ENCODE measurements around the gene SPACA7.

The SPACA7 gene

GRCh38 chr13:112343591-112343990 is 32.6 kb upstream of the SPACA7 start:
- DNase-seq (ENCODE audit: low spot score in 2 of 2), result no peak
- no peaks in the 10 kb centered on the region for H3K36me3 Mint-ChIP-seq
- no peak for ATAC-seq (ENCODE audit: low read depth)
- H3K27me3 Mint-ChIP-seq, result peaks cover 5% of the 10 kb centered on the region
- no peaks in the 10 kb centered on the region for H3K9me3 Mint-ChIP-seq
- no peak overlapping the region for H3K4me3 Mint-ChIP-seq
- no peak overlapping the region for H3K27ac Mint-ChIP-seq
- H3K4me1 Mint-ChIP-seq, result no peaks in the 10 kb centered on the region

DNA sequence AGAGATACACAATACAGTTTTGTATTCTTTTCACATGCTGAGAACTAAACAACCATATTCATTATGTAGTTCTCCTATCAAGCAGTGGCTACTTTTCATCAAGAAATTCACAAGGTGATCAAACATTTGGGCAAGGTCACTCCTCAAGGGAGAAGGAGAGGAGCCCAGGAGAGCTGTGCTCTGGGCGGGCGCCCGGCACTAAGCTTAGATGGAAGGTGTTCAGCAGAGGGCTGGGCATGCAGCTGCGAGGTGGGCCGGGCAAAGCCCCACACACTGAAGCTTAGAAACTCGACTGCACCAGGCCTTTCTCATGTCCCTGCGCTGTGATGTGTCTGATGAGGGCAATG is 30.4 kb upstream of the SPACA7 start:
- H3K27ac Mint-ChIP-seq, result no peak overlapping the region
- no peaks in the 10 kb centered on the region for H3K36me3 Mint-ChIP-seq
- no peak for ATAC-seq (ENCODE audit: low read depth)
- H3K9me3 Mint-ChIP-seq, result no peaks in the 10 kb centered on the region
- no peaks in the 10 kb centered on the region for H3K4me1 Mint-ChIP-seq
- peaks cover 5% of the 10 kb centered on the region for H3K27me3 Mint-ChIP-seq
- no peak for DNase-seq (ENCODE audit: low spot score in 2 of 2)
- H3K4me3 Mint-ChIP-seq, result no peak overlapping the region

GRCh38 chr13:112346173-112346898 is 29.8 kb upstream of the SPACA7 start:
- Mint-ChIP-seq H3K4me1 (no peaks in the 10 kb centered on the region), H3K27me3 (peaks cover 5% of the 10 kb centered on the region), H3K9me3 (no peaks in the 10 kb centered on the region), H3K36me3 (no peaks in the 10 kb centered on the region), H3K27ac (no peak overlapping the region), H3K4me3 (no peak overlapping the region)
- ATAC-seq (ENCODE audit: low read depth) (no peak), DNase-seq (ENCODE audit: low spot score in 2 of 2) (no peak)

GRCh38 chr13:112346899-112347229 is 29.3 kb upstream of the SPACA7 start:
- DNase-seq (ENCODE audit: low spot score in 2 of 2), result no peak
- no peak overlapping the region for H3K4me3 Mint-ChIP-seq
- H3K27ac Mint-ChIP-seq, result no peak overlapping the region
- no peak for ATAC-seq (ENCODE audit: low read depth)
- no peaks in the 10 kb centered on the region for H3K9me3 Mint-ChIP-seq
- peaks cover 5% of the 10 kb centered on the region for H3K27me3 Mint-ChIP-seq
- H3K4me1 Mint-ChIP-seq, result no peaks in the 10 kb centered on the region
- no peaks in the 10 kb centered on the region for H3K36me3 Mint-ChIP-seq

DNA sequence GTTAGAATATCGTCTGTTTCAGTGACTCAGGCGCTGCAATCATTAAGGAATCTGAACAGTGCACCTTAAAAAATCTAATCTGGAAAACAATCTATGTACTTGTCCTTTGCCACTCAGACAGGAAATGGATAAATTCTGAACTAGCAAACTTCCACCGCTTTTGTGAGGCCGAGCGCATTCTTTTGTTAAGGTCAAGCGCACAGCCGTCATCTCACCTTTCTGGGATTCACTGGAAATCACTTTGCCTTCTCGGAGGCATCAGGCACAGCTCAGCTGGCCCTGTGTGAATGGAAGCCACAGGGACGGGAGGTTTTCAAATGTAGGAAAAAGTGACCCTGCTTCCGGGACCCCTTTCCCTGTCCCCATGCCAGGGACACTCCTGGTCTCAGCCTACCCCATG is 28.2 kb upstream of the SPACA7 start:
- Mint-ChIP-seq H3K27me3 (peaks cover 5% of the 10 kb centered on the region), H3K4me3 (no peak overlapping the region), H3K9me3 (no peaks in the 10 kb centered on the region), H3K36me3 (no peaks in the 10 kb centered on the region), H3K4me1 (no peaks in the 10 kb centered on the region), H3K27ac (no peak overlapping the region)
- ATAC-seq (ENCODE audit: low read depth) (no peak), DNase-seq (ENCODE audit: low spot score in 2 of 2) (no peak)

DNA sequence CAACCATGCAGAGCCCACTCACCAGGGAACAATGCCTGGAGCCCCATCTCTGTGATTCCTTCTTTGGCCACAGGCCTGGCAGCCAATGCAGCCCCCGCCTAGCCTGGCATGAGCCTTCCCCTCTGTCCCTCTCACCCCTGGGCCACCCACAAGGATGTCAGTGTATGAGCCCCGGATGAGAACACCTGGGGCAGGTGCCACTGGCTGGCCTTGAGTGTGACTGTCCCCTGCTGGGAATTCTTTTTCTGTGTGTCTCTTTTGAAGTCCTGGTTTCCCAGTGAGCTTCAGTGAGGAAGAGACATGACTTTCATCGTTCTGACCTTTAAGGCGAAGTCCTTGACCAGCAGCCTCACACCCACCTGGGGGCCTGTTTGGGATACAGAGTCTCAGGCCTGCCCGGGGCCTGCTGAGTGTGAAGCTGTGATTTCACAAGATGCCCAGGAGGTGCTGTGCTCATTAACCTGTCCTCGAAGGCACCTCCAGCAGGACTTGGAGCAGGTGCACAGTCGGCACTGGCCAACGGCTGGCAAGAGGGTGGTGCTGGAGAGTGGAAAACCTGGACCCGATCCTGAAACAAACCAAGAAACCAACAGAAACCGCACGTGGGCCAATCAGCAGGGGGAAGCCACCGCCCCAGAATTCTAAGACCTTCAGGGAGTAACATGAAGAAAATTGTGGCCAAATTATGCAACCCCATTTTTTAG is 27.4 kb upstream of the SPACA7 start:
- no peak overlapping the region for H3K4me3 Mint-ChIP-seq
- H3K36me3 Mint-ChIP-seq, result no peaks in the 10 kb centered on the region
- no peak overlapping the region for H3K27ac Mint-ChIP-seq
- no peak for ATAC-seq (ENCODE audit: low read depth)
- H3K4me1 Mint-ChIP-seq, result no peaks in the 10 kb centered on the region
- DNase-seq (ENCODE audit: low spot score in 2 of 2), result no peak
- H3K27me3 Mint-ChIP-seq, result peaks cover 5% of the 10 kb centered on the region
- H3K9me3 Mint-ChIP-seq, result no peaks in the 10 kb centered on the region

DNA sequence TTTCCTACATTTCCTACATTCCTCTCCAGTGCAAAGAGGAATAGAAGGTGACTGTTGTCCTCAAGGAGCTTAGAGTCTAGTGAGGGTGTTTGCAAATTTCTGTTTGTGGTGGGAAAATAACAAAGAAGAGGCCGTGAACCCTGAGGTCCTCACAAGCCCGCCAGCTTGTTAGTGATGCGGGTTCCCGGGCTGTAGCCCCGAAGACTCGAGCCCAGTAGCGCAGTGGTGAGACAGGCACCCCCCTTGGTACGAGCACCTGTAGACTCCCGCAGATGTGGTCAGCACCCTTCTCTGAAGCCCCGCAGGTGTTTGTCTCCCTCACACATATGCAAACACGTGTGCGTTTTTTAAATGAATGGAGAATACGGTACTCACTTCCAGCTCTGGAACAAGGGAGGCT is 26.5 kb upstream of the SPACA7 start:
- Mint-ChIP-seq H3K9me3 (no peaks in the 10 kb centered on the region), H3K4me1 (no peaks in the 10 kb centered on the region), H3K27ac (no peak overlapping the region), H3K4me3 (no peak overlapping the region), H3K36me3 (no peaks in the 10 kb centered on the region), H3K27me3 (peaks cover 5% of the 10 kb centered on the region)
- ATAC-seq (ENCODE audit: low read depth), result no peak
- DNase-seq (ENCODE audit: low spot score in 2 of 2), result no peak

DNA sequence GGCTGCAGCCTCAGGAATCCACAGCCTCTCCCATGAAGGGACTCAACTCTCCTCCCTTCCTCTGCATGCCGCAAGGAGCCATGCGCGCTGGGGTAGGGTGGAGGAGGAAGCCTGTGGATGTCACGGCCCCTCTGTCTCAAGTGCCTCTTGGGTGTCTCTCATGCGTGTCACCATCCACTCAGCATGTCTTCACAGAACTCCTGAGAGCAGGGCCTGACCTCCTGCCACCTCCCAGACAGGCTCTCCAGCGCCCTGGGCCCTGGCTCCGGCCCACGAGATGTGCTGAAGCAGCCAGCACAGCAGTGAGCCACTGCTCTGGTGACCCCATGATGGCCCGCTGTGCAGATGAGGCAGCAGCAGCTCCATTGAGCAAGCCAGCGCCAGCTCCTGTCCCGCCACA is 25.9 kb upstream of the SPACA7 start:
- Mint-ChIP-seq H3K27ac (no peak overlapping the region), H3K36me3 (no peaks in the 10 kb centered on the region), H3K4me1 (no peaks in the 10 kb centered on the region), H3K4me3 (no peak overlapping the region), H3K9me3 (no peaks in the 10 kb centered on the region), H3K27me3 (peaks cover 5% of the 10 kb centered on the region)
- DNase-seq (ENCODE audit: low spot score in 2 of 2) (no peak), ATAC-seq (ENCODE audit: low read depth) (no peak)

DNA sequence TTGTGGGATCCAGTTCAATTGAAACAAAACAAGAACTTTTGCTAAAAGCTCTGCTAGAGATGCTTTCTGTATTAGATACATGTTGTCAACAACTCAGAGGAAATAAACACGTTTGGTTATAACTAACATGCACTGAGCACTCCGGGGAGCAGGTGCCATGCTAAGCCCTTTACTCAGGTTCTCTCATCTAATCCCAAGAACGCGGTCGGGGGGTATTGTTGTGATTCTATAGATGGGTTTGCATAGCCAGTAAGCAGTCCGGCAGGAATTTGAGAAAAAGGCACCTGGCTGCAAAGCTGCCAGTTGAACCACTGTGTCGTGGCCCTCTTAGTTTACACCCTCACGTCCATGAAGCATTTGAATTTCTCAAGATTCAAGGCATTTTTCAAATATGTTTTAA is 24.3 kb upstream of the SPACA7 start:
- H3K36me3 Mint-ChIP-seq, result no peaks in the 10 kb centered on the region
- peaks cover 2% of the 10 kb centered on the region for H3K27me3 Mint-ChIP-seq
- no peak overlapping the region for H3K27ac Mint-ChIP-seq
- H3K4me3 Mint-ChIP-seq, result no peak overlapping the region
- DNase-seq (ENCODE audit: low spot score in 2 of 2), result no peak
- no peak for ATAC-seq (ENCODE audit: low read depth)
- H3K4me1 Mint-ChIP-seq, result no peaks in the 10 kb centered on the region
- no peaks in the 10 kb centered on the region for H3K9me3 Mint-ChIP-seq

- H3K27me3 Mint-ChIP-seq, result no peaks in the 10 kb centered on the region
- no peaks in the 10 kb centered on the region for H3K4me1 Mint-ChIP-seq
- no peak for ATAC-seq (ENCODE audit: low read depth)
- peaks cover 10% of the 10 kb centered on the region for H3K9me3 Mint-ChIP-seq
- no peak for DNase-seq (ENCODE audit: low spot score in 2 of 2)
- no peak overlapping the region for H3K27ac Mint-ChIP-seq
- no peaks in the 10 kb centered on the region for H3K36me3 Mint-ChIP-seq
- H3K4me3 Mint-ChIP-seq, result no peak overlapping the region
Measured at GRCh38 chr13:112353856-112354255, 22.3 kb upstream of the SPACA7 start.

DNA sequence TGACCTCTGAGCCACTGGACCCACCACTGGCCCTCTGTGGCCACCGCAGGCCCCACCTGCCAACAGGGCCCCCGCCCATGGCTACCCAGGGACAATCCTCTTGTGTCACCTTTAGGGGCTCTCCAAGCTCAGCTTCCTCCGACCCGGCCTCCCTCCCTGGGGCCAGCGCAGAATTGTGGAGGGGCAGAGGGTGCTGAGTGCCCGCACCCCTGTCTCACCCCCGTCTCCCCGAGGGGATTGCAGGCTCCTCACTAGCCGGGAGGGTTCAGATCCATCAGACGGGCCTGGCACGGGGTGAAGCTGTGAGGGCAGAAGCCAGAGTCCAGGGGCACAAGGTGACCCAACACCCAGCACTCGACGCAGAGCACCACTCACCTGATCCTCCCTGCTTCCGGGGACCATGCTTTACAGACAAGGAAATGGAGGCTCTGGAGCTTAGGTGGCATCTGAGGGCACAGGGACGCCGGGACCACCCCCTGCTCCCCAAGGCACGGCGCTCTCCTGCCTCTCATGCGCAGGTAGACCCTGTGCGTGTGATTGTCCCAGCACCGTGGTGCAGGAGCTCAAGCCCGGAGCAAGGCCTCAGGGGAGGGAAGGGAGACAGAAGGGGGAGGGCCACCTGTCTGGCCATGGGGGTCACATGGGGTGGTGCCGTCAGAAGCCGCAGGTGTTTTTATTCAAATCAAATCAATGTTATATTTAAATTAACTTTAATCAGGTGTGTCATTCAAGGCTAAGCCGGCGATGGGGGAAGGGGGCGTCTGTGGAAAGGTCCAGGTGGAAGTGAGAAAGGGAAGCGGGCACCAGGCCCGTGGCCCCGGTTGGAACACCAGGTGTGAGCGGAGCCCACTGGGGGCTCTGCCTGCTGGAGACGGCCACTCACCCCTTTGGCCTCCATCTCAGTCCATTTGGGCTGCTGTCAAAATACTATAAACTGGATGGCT is 21.6 kb upstream of the SPACA7 start:
- no peak overlapping the region for H3K27ac Mint-ChIP-seq
- no peak overlapping the region for H3K4me3 Mint-ChIP-seq
- ATAC-seq (ENCODE audit: low read depth) (no peak), DNase-seq (ENCODE audit: low spot score in 2 of 2) (no peak)
- no peaks in the 10 kb centered on the region for H3K4me1 Mint-ChIP-seq
- H3K27me3 Mint-ChIP-seq, result no peaks in the 10 kb centered on the region
- peaks cover 10% of the 10 kb centered on the region for H3K9me3 Mint-ChIP-seq
- no peaks in the 10 kb centered on the region for H3K36me3 Mint-ChIP-seq

DNA sequence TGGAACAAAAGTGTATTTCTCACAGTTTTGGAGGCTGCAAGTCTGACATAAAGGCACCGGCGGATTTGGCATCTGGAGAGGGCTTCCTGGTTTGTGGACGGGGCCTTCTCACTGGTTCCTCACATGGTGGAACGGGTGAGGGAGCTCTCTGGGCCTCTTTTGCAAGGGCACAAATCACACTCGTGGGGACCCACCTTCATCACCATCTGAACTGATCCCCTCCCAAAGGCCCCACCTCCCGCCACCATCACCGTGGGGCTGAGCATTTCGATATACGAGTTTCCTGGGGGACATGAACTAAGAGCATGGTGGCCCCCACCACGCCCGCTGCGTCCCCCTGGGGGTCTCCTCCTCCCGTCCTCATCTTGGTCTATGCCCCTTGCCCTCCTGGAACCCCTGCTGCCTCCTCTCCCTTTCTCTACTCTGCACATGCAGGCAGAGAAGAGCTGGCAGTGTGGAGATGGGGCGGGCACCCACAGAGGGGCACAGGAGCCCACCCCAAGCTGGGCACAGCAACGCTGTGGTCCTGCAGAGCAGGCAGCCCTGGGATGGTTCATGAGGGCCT is 20.8 kb upstream of the SPACA7 start:
- no peak for ATAC-seq (ENCODE audit: low read depth)

GRCh38 chr13:112356190-112356589 is 20.0 kb upstream of the SPACA7 start:
- Mint-ChIP-seq H3K4me1 (no peaks in the 10 kb centered on the region), H3K27ac (no peak overlapping the region), H3K27me3 (no peaks in the 10 kb centered on the region), H3K36me3 (no peaks in the 10 kb centered on the region), H3K4me3 (no peak overlapping the region), H3K9me3 (peaks cover 10% of the 10 kb centered on the region)
- ATAC-seq (ENCODE audit: low read depth) (no peak), DNase-seq (ENCODE audit: low spot score in 2 of 2) (no peak)

More for the DNA sequence above, 20.8 kb upstream of the SPACA7 start:
- Mint-ChIP-seq H3K9me3 (peaks cover 10% of the 10 kb centered on the region), H3K27me3 (no peaks in the 10 kb centered on the region), H3K36me3 (no peaks in the 10 kb centered on the region), H3K27ac (no peak overlapping the region), H3K4me1 (no peaks in the 10 kb centered on the region), H3K4me3 (no peak overlapping the region)
- no peak for DNase-seq (ENCODE audit: low spot score in 2 of 2)

DNA sequence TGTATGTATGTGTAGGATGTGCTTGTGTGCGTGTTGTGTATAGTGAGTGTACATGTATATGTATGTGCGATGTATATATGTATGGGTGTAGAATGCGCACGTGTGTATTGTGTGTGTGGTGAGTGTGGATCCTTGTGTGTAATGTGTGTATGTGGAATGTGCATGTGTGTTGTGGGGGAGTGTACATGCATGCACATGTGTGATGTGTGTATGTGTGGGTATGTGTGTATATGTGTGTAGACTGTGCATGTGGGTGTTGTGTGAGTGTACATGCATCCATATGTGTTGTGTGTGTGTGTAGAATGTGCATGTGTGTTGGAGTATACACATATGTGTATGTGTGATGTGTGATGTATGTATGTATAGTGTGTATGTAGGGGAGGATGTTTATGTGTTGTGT is 18.0 kb upstream of the SPACA7 start:
- H3K4me1 Mint-ChIP-seq, result no peaks in the 10 kb centered on the region
- H3K36me3 Mint-ChIP-seq, result no peaks in the 10 kb centered on the region
- no peak for ATAC-seq (ENCODE audit: low read depth)
- no peak overlapping the region for H3K27ac Mint-ChIP-seq
- no peak overlapping the region for H3K4me3 Mint-ChIP-seq
- H3K9me3 Mint-ChIP-seq, result peaks cover 10% of the 10 kb centered on the region
- no peak for DNase-seq (ENCODE audit: low spot score in 2 of 2)
- H3K27me3 Mint-ChIP-seq, result no peaks in the 10 kb centered on the region
